NB4 (cell line): Measurements from ENCODE around the gene CMTM3.

ENCODE experiments used
- CTCF ChIP-seq: IDR thresholded peaks from one replicate; pipeline ENCODE4 v1.5.1; 2012; ENCODE audit warnings: low read depth, low read length
- POLR2A ChIP-seq: IDR thresholded peaks from 2 replicates; pipeline ENCODE4 v1.6.1; 2011; ENCODE audit warnings: mild to moderate bottlenecking; ENCODE audit not compliant: insufficient read length; ENCODE audit errors: extremely low read depth

- TF ChIP-seq CTCF (no peak), POLR2A (no peak)
Observed at GRCh38 chr16:66605979-66606751, 1.7 kb downstream of the CMTM3 start.
